Heart left ventricle (tissue), 16 donors: ENCODE results near the gene BEND7. TPM values are rescaled to one million over a fixed set of nuclear protein-coding genes. Genes with fewer than 3 reads are reported as not detected.
"Not testable (repeated sequence)": the region's sequence is repeated elsewhere in the genome, so short reads cannot be mapped to it uniquely, and the experiment has no call there.

ENCODE experiments used
- ATAC-seq, 4 donors: fragments of 200-7000 bp; cut with Tn5 transposase; one replicate each; pipeline ENCODE4 v1.9.1; 2020 to 2022; ENCODE audit warnings: moderate library complexity in 4 of 4, mild to moderate bottlenecking in 3 of 4, moderate number of reproducible peaks in 1 of 4
- DNase-seq, 5 donors: peaks; one replicate each; pipeline ENCODE4 v3.0.0-alpha.2; 2020
- H3K27ac ChIP-seq, 12 donors: fragments of 200-600 bp; sonication (generic) in 4 of 12; one replicate each; pipeline versions ENCODE4 v1.5.0 to v1.8.0; 2016 to 2022; ENCODE audit warnings: mild to moderate bottlenecking in 2 of 12
- H3K27me3 ChIP-seq, 9 donors: fragments of 200-600 bp; sonication (generic) in 2 of 9; one replicate each; pipeline versions ENCODE4 v1.5.1 to v1.8.0; 2016 to 2022; ENCODE audit warnings: mild to moderate bottlenecking in 3 of 9
- H3K36me3 ChIP-seq, 9 donors: fragments of 200-600 bp; sonication (generic) in 2 of 9; one replicate each; pipeline versions ENCODE4 v1.5.0 to v1.8.0; 2018 to 2022; ENCODE audit warnings: mild to moderate bottlenecking in 2 of 9
- H3K4me1 ChIP-seq, 12 donors: fragments of 200-600 bp; sonication (generic) in 4 of 12; one replicate each; pipeline versions ENCODE4 v1.5.0 to v1.8.0; 2016 to 2022; ENCODE audit warnings: mild to moderate bottlenecking in 3 of 12
- H3K4me3 ChIP-seq, 12 donors: fragments of 200-600 bp; sonication (generic) in 4 of 12; one replicate each; pipeline versions ENCODE4 v1.5.0 to v1.8.0; 2017 to 2022; ENCODE audit warnings: mild to moderate bottlenecking in 9 of 12, moderate library complexity in 4 of 12
- H3K9me3 ChIP-seq, 12 donors: fragments of 200-600 bp; sonication (generic) in 4 of 12; one replicate each; pipeline versions ENCODE4 v1.5.0 to v1.8.0; 2016 to 2022; ENCODE audit warnings: mild to moderate bottlenecking in 1 of 12
- CTCF ChIP-seq, 12 donors: fragments of 200-600 bp; sonication (generic) in 4 of 12; IDR thresholded peaks; one replicate each; pipeline versions ENCODE4 v1.5.0 to v1.8.0; 2018 to 2022; ENCODE audit warnings: antibody characterized with exemption in 12 of 12, mild to moderate bottlenecking in 5 of 12
- POLR2A ChIP-seq, 2 donors: fragments of 450-650 bp; IDR thresholded peaks; one replicate each; pipeline ENCODE4 v1.6.1; 2017; ENCODE audit warnings: antibody characterized with exemption in 2 of 2, mild to moderate bottlenecking in 2 of 2, moderate library complexity in 2 of 2
- WGBS, 4 donors: extraction: QIAGEN DNeasy Blood & Tissue Kit in 2 of 4; methylation state at CpG; one replicate each; pipeline versions ENCODE4 v1.1.5 to v1.1.7; 2013 to 2018; 5-methylcytosine and 5-hydroxymethylcytosine counted together
- intact Hi-C, 10 donors: fragments of 100-400 bp; cut with DNase I; formaldehyde crosslinking; loops; one replicate each; pipeline versions ENCODE4 v1.11.1 to v1.14.2; 2022
- polyA plus RNA-seq, 2 donors: library from polyadenylated mRNA; stranded (reverse); fragments of 200-250 nt; gene quantifications; one replicate each; pipeline ENCODE4 v1.2.3, GENCODE V29; 2013
- total RNA-seq, 9 donors: library from RNA; depleted of rRNA in 2 of 9; stranded (reverse); fragments of >200 nt in 2 of 9; fragmentation: NEBNext Ultra II Directional in 3 of 9; extraction: Animal tissue kit (Norgen Biotek cat#: 25700) in 3 of 9; gene quantifications; one replicate each; pipeline versions ENCODE4 v1.1.0 to v1.2.4, GENCODE V29; 2016 to 2023
- donor health status: ischemic (EF 13 %, LVEDD 7.1; RV severe dilation, severe dysfunction).
- donor health status: healthy with polysubstance abuse.
- donor health status: DM: no; HTN: yes; CAD: no.
- donor health status: DM: no; HTN: no; CAD: no.
- donor health status: ischemic (EF 25% LVEDD 6.9; RV normal size, moderate dysfunction).
- donor health status: ischemic (EF 25% LVEDD 5.7; RV mildly dilated, moderate dysfunction).
- donor health status: healthy.
- donor health status: DM: yes; HTN: yes; CAD: no.
- donor health status: ischemic (EF 35%, LVEDD 5.7; RV mildly dilated, moderate dysfunction).
- donor health status: nonischemic (EF 11% LVEDD 7.7; RV severe dilation, severe dysfunction).
- donor health status: DM: yes; HTN: yes; CAD: no.
- donor health status: PGD.
- donor health status: ischemic (EF 29% LVEDD 5.4; RV normal size, mild dysfunction).
- donor health status: nonischemic (EF 23%, LVEDD 6.1; RV moderate dilation, normal function).

Gene BEND7
- total and polyA plus RNA-seq, 11 donors = 5.5 to 30.5 (median 11.9) TPM

- no peak for ATAC-seq
- no peak for DNase-seq
- 81 to 92% (median 83%) methylated on average over 3 of the region's 3 CpGs for WGBS, 4 donors
- intact Hi-C loops = no loop called here
- TF ChIP-seq POLR2A (IDR thresholded peaks at IDR 0.05) = no peak
- TF ChIP-seq CTCF (IDR thresholded peaks at IDR 0.05) = no peak
- no peaks in the 10 kb centered on the region for H3K4me1 ChIP-seq
- H3K4me3 ChIP-seq = no peak overlapping the region
- no peak overlapping the region for H3K27ac ChIP-seq
- H3K36me3 ChIP-seq = no peaks in the 10 kb centered on the region
- H3K9me3 ChIP-seq = peaks cover 0 to 16% (median 7%) of the 10 kb centered on the region in 12 donors
- H3K27me3 ChIP-seq = peaks cover 0 to 6% (median 0%) of the 10 kb centered on the region in 9 donors
Observed at GRCh38 chr10:13412894-13413293, 115.9 kb downstream of the BEND7 start.

- 50 to 60% (median 58%) methylated on average over 5 of the region's 5 CpGs for WGBS, 4 donors
- no peak overlapping the region for H3K4me3 ChIP-seq
- DNase-seq = no peak
- TF ChIP-seq CTCF (IDR thresholded peaks at IDR 0.05) = no peak
- TF ChIP-seq POLR2A (IDR thresholded peaks at IDR 0.05) = no peak
- H3K27ac ChIP-seq = no peak overlapping the region
- no peaks in the 10 kb centered on the region for H3K36me3 ChIP-seq
- ATAC-seq = no peak
- H3K9me3 ChIP-seq = no peaks in the 10 kb centered on the region
- no peaks in the 10 kb centered on the region for H3K4me1 ChIP-seq
- peaks cover 0 to 2% (median 0%) of the 10 kb centered on the region in 9 donors for H3K27me3 ChIP-seq
- intact Hi-C loops = no loop called here
Observed at GRCh38 chr10:13404791-13405190, 124.0 kb downstream of the BEND7 start.

GRCh38 chr10:13404305-13404759 is 124.5 kb downstream of the BEND7 start:
- WGBS, 4 donors = 78 to 84% (median 79%) methylated on average over 3 of the region's 3 CpGs
- TF ChIP-seq CTCF (IDR thresholded peaks at IDR 0.05) (no peak), POLR2A (IDR thresholded peaks at IDR 0.05) (no peak)
- intact Hi-C loops = no loop called here

GRCh38 chr10:13403426-13403825 is 125.4 kb downstream of the BEND7 start:
- WGBS, 4 donors = 84 to 94% (median 87%) methylated on average over 7 of the region's 7 CpGs
- H3K36me3 ChIP-seq, H3K27ac ChIP-seq, H3K27me3 ChIP-seq, intact Hi-C loops, H3K4me1 ChIP-seq, H3K9me3 ChIP-seq, H3K4me3 ChIP-seq, DNase-seq, ATAC-seq: not testable (repeated sequence)

More at GRCh38 chr10:13404305-13404759, 124.5 kb downstream of the BEND7 start:
- ATAC-seq = no peak
- Histone ChIP-seq H3K4me1 (no peaks in the 10 kb centered on the region), H3K4me3 (no peak overlapping the region), H3K27ac (no peak overlapping the region), H3K27me3 (peaks cover 0 to 2% (median 0%) of the 10 kb centered on the region in 9 donors), H3K36me3 (no peaks in the 10 kb centered on the region), H3K9me3 (no peaks in the 10 kb centered on the region)
- DNase-seq = no peak

- TF ChIP-seq CTCF (IDR thresholded peaks at IDR 0.05) = no peak
- no peak for TF ChIP-seq POLR2A (IDR thresholded peaks at IDR 0.05)
- Histone ChIP-seq H3K27ac (no peak overlapping the region), H3K36me3 (no peaks in the 10 kb centered on the region), H3K4me1 (no peaks in the 10 kb centered on the region), H3K4me3 (no peak overlapping the region), H3K27me3 (no peaks in the 10 kb centered on the region), H3K9me3 (no peaks in the 10 kb centered on the region)
- WGBS, 4 donors = 83 to 85% (median 85%) methylated on average over 8 of the region's 8 CpGs
- no peak for DNase-seq
- intact Hi-C loops = no loop called here
- no peak for ATAC-seq
Observed at GRCh38 chr10:13402021-13402420, 126.8 kb downstream of the BEND7 start.
